HEK293T (cell line): Measurements from ENCODE around the gene CTNNAL1.
"Not testable (repeated sequence)": the region's sequence is repeated elsewhere in the genome, so short reads cannot be mapped to it uniquely, and the experiment has no call there.

Experiments used
- CTCF ChIA-PET: fragments of 350-600 bp; formaldehyde crosslinking; extraction: SDS; loops from one replicate; lab custom pipeline; 2021; ENCODE audit warnings: antibody characterized with exemption, inconsistent platforms; lab: Yijun Ruan, JAX
- POLR2A ChIA-PET: fragments of 350-600 bp; formaldehyde crosslinking; extraction: SDS; loops from one replicate; lab custom pipeline; 2020; ENCODE audit warnings: antibody characterized with exemption, inconsistent platforms; lab: Yijun Ruan, JAX
- DNase-seq: peaks from one replicate; pipeline ENCODE4 v3.0.0; 2012; ENCODE audit warnings: mixed read lengths; ENCODE audit errors: extremely low spot score
- ARNT ChIP-seq: fragments of 450-650 bp; IDR thresholded peaks from 2 replicates; pipeline ENCODE4 v1.6.1; 2017; ENCODE audit warnings: mild to moderate bottlenecking
- BHLHE40 ChIP-seq: fragments of 450-650 bp; IDR thresholded peaks from 2 replicates; pipeline ENCODE4 v1.6.1; 2016; ENCODE audit warnings: mild to moderate bottlenecking, moderate library complexity, borderline replicate concordance
- CTBP1 ChIP-seq: fragments of 450-650 bp; IDR thresholded peaks from 2 replicates; pipeline ENCODE4 v1.6.1; 2016; ENCODE audit warnings: borderline replicate concordance
- ELF4 ChIP-seq: fragments of 450-650 bp; IDR thresholded peaks from 2 replicates; pipeline ENCODE4 v1.6.1; 2017; ENCODE audit warnings: antibody characterized with exemption
- FOXA1 ChIP-seq: fragments of 450-650 bp; IDR thresholded peaks from 2 replicates; pipeline ENCODE4 v1.6.1; 2016; ENCODE audit warnings: mild to moderate bottlenecking
- FOXK2 ChIP-seq: fragments of 450-650 bp; IDR thresholded peaks from 2 replicates; pipeline ENCODE4 v1.6.1; 2016; ENCODE audit warnings: mild to moderate bottlenecking
- FOXM1 ChIP-seq: fragments of 450-650 bp; IDR thresholded peaks from 2 replicates; pipeline ENCODE4 v1.6.1; 2017; ENCODE audit warnings: mild to moderate bottlenecking, borderline replicate concordance
- HDGF ChIP-seq: fragments of 450-650 bp; IDR thresholded peaks from 2 replicates; pipeline ENCODE4 v1.6.1; 2017; ENCODE audit warnings: antibody characterized with exemption, borderline replicate concordance
- L3MBTL2 ChIP-seq: fragments of 450-650 bp; conservative IDR thresholded peaks from 2 replicates; pipeline ENCODE4 v1.6.1; 2016; ENCODE audit warnings: mild to moderate bottlenecking
- LEF1 ChIP-seq: fragments of 450-650 bp; IDR thresholded peaks from 2 replicates; pipeline ENCODE4 v1.6.1; 2017; ENCODE audit warnings: mild to moderate bottlenecking, borderline replicate concordance
- NFRKB ChIP-seq: fragments of 450-650 bp; IDR thresholded peaks from 2 replicates; pipeline ENCODE4 v1.6.1; 2016; ENCODE audit warnings: mild to moderate bottlenecking, moderate library complexity
- SP1 ChIP-seq: fragments of 450-650 bp; IDR thresholded peaks from 2 replicates; pipeline ENCODE4 v1.6.1; 2017
- SUZ12 ChIP-seq: fragments of 450-650 bp; IDR thresholded peaks from 2 replicates; pipeline ENCODE4 v1.6.1; 2016; ENCODE audit warnings: mild to moderate bottlenecking
- TARDBP ChIP-seq: fragments of 450-650 bp; IDR thresholded peaks from 2 replicates; pipeline ENCODE4 v1.6.1; 2016
- ZNF384 ChIP-seq: fragments of 450-650 bp; IDR thresholded peaks from 2 replicates; pipeline ENCODE4 v1.6.1; 2016
- TF ChIP-seq, protein P1 (sequence below): fragments of 450-650 bp; IDR thresholded peaks from 2 replicates; pipeline ENCODE4 v1.6.1; 2016

The CTNNAL1 gene

DNA sequence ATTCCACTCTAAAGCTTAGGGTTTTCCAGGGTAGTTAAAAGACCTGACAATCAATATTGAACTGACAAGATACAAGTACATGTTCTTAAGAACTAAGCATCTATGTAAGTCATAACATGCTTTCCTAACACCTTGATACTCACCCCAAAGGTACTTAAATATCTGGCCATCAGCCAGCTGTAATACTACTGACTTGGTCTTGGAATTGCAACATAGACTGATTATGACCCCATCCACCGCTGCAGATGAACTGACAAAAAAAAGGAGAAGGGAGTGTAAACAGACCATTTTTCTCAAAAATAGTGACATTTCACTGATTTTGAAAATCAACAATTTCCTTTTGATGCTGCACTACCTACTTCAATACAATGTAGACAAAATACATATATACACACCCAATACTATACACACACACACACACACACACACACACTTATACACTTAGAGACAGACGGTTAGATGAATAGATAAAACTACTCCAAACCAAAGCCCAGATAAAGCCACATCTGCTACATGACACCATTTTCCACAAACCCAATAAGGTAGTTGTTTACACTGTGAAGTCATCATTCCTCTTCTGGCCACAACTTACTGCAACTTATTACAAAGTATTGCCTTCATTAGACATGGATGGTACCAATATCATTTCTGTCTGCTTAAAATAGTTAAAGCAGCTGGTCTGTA lies 109.7 kb downstream of the CTNNAL1 start:
- DNase-seq = no peak
- no peak for TF ChIP-seq CTBP1
- no peak for TF ChIP-seq FOXA1
- TF ChIP-seq TARDBP = no peak
- no peak for TF ChIP-seq ZNF384
- TF ChIP-seq HDGF = no peak
- no peak for TF ChIP-seq ELF4
- TF ChIP-seq ARNT = no peak
- no peak for TF ChIP-seq LEF1
- TF ChIP-seq SP1 = no peak
- CTCF ChIA-PET = interaction anchor here (1.0 kb wide), 1 partner anchor 11 kb away, joined by 3 read pairs; no protein-coding TSS in a partner anchor
- POLR2A ChIA-PET = no interaction called here

DNA sequence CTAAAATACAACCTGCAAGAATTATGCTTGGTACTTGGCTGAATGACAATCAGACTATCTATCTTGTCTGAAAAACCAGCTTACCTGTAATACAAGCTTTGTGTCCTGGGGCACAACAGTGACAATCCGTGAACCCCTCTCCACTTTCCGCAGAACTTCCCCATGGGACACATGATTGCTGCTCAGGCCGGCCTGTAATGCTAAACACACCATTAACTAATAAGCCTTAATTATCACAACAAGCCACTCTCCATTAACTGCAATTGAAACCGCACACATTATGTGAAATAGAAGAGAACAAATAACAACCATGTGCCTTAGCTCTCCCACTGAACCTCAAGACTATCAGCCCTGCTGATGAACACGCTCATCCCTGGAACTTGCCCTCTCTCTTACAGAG lies 113.1 kb downstream of the CTNNAL1 start:
- TF ChIP-seq LEF1 (no peak), CTBP1 (no peak), SUZ12 (no peak), SP1 (no peak), TARDBP (no peak), BHLHE40 (no peak), ZNF384 (no peak), NFRKB (no peak), ARNT (no peak), FOXK2 (no peak), HDGF (no peak), FOXA1 (no peak), FOXM1 (no peak), ELF4 (no peak), L3MBTL2 (no peak)
- TF ChIP-seq, protein P1, sequence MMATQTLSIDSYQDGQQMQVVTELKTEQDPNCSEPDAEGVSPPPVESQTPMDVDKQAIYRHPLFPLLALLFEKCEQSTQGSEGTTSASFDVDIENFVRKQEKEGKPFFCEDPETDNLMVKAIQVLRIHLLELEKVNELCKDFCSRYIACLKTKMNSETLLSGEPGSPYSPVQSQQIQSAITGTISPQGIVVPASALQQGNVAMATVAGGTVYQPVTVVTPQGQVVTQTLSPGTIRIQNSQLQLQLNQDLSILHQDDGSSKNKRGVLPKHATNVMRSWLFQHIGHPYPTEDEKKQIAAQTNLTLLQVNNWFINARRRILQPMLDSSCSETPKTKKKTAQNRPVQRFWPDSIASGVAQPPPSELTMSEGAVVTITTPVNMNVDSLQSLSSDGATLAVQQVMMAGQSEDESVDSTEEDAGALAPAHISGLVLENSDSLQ = no peak
- CTCF ChIA-PET = no interaction called here
- POLR2A ChIA-PET = no interaction called here
- DNase-seq = no peak

- CTCF ChIA-PET, POLR2A ChIA-PET, DNase-seq: not testable (repeated sequence)
These were observed 114.1 kb downstream of the CTNNAL1 start for GRCh38 chr9:108899023-108899695.

- ChIA-PET CTCF (no interaction called here), POLR2A (no interaction called here)
- no peak for DNase-seq
- TF ChIP-seq HDGF = no peak
- TF ChIP-seq FOXM1 = no peak
- no peak for TF ChIP-seq FOXK2
- no peak for TF ChIP-seq NFRKB
- TF ChIP-seq, protein P1 = no peak
- no peak for TF ChIP-seq SUZ12
- TF ChIP-seq ARNT = no peak
- TF ChIP-seq TARDBP = no peak
- no peak for TF ChIP-seq ZNF384
These were observed 115.8 kb downstream of the CTNNAL1 start for GRCh38 chr9:108897324-108898096.

GRCh38 chr9:108894225-108894997 lies 118.9 kb downstream of the CTNNAL1 start:
- TF ChIP-seq ZNF384 (no peak), LEF1 (no peak), BHLHE40 (no peak), CTBP1 (no peak), HDGF (no peak), ELF4 (no peak), FOXM1 (no peak), NFRKB (no peak), SP1 (no peak), L3MBTL2 (no peak), TARDBP (no peak), FOXA1 (no peak), SUZ12 (no peak), ARNT (no peak), FOXK2 (no peak)
- TF ChIP-seq, protein P1 = no peak
- ChIA-PET POLR2A (no interaction called here), CTCF (interaction anchor here (0.6 kb wide), 1 partner anchor 370 kb away, joined by 3 read pairs; no protein-coding TSS in a partner anchor)
- no peak for DNase-seq
